Activated T-cell treated with anti-CD3 and anti-CD28 coated beads for 1 hour (primary cell): ENCODE data around the gene SEPTIN2.
"Not testable (repeated sequence)": the region's sequence is repeated elsewhere in the genome, so short reads cannot be mapped to it uniquely, and the experiment has no call there.

Experiments used
- DNase-seq: peaks from one replicate; pipeline ENCODE4 v3.0.0-alpha.2; 2020; ENCODE audit warnings: low read depth

SEPTIN2 gene

DNA sequence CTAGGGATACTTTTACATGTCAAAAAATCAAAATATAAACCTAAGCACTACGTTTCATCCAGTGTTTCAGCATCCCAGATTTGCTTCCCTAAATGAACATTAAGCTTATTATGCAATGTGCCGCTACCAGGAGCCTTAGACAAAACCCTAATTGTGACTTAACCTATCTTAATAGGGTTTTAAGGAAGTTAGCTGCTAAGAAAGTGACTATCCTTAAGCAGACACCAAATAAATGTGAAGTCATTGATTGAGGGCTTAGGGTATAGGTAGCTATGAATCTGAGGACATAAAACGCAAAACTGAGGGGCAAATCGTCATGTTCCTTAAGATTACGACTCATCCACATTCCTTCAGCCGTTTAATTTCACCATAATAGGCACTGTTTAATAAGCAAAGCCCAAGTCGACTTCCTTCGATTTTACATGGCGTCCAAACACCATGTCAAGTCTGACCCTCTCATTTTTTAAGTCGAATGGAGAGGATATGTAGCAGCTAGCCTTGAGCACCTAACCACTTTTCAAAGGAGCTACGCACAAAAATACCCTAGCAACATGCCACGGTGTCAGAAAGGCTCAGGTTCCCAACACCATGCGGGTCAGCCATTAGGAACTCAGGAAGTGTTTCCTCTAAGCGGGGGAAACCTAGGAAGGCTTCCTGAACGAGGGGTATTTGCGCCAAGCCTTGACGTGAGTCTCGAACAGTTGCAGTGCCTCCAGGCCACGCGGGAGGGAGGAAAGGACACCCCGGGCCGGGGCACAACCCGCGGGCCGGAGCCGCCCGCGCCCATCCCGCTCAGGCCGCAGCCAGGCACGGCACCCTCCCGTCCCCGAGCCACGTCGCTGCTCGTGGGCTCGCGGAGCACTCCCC, 1.3 kb upstream of the SEPTIN2 start:
- no peak for DNase-seq

- DNase-seq, result peak; percentile 100
Observed at GRCh38 chr2:241315093-241315878, 439 bp upstream of the SEPTIN2 start, which contains the start of gene HDLBP. HDLBP (minus strand) TSS chr2:241315672; CDS start chr2:241266869, 48,803 bp downstream.

DNA sequence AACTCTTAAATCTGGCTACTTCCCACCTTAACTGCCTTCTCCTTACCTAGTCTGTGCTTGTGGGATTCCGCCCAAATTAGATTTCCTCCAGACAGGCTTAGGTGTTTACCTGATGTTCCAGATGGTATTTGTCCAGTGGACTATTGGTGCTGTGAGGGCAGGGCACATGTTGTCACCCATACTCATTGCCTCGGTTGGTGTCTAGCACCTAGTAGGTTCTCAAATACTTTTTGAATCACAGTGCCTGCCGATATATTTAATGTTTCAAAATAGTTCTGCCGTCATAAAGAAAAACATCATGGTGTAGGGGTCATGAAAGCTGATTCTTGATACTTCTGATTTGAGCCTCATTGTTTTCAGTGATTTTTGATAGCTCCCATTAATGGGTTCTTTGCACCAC, 1.1 kb downstream of the SEPTIN2 start:
- DNase-seq, result no peak

DNA sequence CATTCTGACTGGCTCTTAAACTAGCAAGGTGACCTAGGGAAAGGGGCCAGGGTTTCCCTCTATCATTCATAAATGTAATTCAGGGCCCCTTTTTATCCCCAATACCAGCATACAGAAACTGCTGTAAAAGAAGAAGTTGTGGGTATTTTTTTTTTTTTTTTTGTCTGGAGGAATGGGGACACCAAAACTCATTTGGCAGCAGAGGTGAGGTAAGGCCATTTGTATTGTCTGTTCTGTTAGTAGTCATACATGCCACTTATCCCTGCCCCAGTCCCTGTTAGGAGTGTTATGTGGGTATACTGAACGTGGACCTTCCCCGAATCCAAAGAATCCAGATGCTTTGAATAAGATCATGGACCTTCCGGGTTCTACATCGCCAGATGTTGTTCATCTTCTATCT, 1.7 kb downstream of the SEPTIN2 start:
- no peak for DNase-seq

DNA sequence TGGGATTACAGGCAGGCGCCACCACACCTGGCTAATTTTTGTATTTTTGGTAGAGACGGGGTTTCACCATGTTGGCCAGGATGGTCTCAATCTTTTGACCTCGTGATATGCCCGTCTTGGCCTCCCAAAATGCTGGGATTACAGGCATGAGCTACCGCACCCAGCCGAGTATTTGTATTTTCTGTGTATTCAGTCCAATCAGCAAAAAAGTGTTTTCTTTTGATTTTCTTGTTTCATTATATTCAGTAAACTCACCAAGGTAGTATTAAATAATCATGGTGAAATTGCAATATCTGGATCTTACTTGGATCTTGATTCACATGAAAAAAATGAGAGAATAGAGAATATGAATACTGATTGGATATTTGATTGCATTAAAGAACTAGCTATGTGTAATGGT, 3.1 kb downstream of the SEPTIN2 start:
- not testable (repeated sequence) for DNase-seq

DNA sequence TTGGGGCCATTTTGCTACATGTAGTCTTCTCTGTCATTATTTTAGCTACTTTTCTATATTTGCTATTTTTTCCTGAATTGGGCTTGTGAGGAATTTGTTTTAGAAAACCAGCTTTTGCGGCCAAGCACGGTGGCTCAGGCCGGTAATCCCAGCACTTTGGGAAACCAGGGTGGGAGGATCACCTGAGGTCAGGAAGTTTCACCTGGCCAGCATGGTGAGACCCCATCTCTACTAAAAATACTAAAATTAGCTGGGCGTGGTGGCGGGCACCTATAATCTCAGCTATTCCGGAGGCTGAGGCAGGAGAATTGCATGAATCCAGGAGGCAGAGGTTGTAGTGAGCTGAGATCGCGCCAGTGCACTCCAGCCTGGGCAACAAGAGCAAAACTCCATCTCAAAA, 4.7 kb downstream of the SEPTIN2 start:
- DNase-seq, result no peak

DNA sequence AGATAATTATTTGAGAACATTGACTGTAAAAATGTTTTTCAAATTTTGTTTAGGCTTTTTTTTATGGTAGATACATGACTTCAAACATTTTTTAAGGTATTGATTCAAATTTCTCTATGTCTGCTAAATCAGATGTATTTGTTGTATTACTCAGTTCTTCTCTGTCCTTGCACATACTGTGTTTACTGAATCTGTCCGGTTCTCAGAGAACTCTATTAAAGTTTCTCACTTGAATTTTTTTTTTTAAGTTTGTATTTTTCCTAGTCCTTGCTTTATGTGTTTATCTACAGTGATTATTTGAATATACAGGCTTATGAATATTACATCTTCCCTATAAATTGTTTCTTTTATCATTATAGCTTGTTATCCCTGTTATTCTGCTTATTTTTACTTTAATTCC, 5.3 kb downstream of the SEPTIN2 start:
- no peak for DNase-seq

DNA sequence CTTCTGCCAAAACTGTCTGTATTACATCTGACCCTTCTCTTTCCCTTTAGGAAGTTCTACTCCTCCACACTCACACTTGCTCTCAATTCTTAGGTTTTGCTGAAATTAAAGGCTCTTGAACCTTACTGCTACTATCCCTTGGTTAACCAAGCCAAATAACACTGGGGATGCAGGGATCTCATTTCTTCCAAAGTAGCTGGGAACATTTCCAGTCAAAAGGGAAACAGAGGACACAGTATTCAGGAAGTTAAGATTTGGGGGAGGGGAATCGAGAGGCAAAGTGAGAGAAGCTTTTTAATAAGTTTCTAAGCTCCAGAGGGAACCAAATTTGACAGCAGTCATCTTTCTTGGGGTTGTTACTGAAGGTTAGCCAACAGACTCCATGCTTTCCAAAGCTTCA, 6.2 kb downstream of the SEPTIN2 start:
- DNase-seq, result no peak

DNA sequence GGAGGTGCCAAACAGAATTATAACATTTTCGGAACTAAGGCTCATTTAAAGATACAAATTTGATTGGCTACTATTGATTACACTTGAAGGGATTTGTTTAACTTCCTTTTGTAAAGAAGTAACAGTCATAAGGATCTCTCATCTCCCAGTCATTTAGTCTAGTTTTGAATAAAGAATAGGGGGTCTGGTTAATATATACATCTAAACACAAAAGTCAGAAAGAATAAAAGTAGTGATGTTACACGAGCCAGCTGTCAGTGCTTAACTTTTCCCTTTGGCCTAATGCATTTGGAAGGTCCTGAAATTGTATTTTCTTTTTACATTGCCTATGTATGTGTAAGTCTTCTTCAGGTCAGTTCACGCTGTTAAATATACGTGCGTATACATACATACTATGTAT, 8.1 kb downstream of the SEPTIN2 start:
- no peak for DNase-seq

GRCh38 chr2:241324775-241325174, 9.1 kb downstream of the SEPTIN2 start:
- DNase-seq, result no peak

DNA sequence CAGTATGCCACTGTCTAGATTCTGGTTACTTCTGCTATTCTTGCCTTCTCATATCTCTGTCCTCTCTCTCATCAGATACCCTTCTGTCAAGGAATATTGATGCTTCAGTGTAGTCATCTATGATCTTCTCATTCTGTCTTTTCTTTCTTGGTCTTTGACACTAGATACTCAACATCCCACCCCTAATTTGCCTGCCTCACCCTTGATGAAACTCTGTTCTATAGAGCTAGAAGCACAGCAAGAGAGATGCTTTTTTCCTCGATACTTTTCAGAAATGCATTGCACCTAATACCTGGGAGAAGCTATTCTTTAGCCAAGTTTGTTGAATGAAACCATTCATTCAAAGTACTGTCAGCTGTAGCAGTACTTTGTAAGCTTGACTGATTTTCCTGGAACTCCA, 9.5 kb downstream of the SEPTIN2 start:
- DNase-seq, result no peak

GRCh38 chr2:241329669-241330615, 14.2 kb downstream of the SEPTIN2 start:
- no peak for DNase-seq

DNA sequence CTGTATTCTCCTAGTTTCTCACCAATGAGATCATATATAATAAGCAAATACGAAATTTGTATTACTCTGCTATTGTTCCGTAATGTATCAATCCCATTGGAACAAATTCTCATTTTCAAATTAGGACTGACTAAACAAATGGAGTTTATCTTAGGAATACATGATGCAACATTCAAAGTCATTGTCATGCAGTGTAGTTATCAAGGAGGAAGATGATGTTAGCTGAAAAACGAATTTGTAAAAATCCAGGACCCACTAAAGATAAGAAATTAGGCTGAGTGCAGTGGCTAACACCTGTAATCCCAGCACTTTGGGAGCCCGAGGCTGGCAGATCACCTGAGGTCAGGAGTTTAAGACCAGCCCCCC, 14.9 kb downstream of the SEPTIN2 start:
- no peak for DNase-seq

DNA sequence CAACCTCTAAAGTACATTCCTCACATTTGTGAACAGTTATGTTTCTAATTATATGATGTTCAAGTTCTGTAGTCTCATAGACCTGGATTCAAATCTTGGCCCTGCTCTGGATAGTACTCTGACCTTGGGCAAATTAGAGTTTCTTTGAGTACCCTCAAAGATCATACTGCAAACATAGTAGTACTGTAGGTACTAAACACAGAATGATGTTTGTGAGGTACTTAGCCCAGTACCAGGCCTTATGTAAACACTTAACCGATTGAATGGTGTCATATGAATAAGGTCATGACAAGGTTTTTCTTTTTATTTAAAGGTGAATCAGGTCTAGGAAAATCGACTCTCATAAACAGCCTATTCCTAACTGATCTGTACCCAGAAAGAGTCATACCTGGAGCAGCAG, 19.1 kb downstream of the SEPTIN2 start:
- no peak for DNase-seq

GRCh38 chr2:241339839-241340630, 24.3 kb downstream of the SEPTIN2 start:
- DNase-seq, result no peak

GRCh38 chr2:241340631-241341163, 25.0 kb downstream of the SEPTIN2 start:
- no peak for DNase-seq

DNA sequence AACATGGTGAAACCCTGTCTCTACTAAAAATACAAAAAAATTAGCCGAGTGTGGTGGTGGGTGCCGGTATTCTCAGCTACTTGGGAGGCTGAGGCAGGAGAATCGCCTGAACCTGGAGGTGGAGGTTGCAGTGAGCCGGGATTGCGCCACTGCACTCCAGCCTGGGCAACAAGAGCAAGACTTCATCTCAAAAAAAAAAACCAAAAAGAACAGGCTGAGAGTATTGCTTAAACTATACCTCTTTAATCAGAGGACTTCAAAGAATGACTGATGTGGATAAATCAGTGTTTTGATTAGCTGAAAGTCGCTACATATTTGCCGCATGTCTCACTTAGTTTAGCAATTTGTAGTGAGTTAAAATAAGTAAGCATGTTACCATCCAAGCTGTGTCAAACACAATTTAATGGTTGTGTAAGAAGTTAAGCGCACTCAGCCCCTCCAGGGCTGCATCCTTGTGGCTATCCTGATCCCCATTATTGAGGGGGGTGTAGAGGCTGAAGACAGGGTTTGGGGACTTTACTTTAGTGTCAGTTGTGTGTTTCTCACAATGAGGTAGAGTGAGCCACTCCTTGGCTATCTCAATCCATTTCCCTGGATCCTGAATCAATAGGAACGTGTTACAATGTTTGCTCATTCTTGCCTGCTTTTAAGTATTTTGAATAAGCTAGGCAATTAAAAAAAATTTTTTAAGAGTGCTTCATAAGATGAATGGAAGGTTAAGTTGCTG, 29.4 kb downstream of the SEPTIN2 start:
- no peak for DNase-seq

DNA sequence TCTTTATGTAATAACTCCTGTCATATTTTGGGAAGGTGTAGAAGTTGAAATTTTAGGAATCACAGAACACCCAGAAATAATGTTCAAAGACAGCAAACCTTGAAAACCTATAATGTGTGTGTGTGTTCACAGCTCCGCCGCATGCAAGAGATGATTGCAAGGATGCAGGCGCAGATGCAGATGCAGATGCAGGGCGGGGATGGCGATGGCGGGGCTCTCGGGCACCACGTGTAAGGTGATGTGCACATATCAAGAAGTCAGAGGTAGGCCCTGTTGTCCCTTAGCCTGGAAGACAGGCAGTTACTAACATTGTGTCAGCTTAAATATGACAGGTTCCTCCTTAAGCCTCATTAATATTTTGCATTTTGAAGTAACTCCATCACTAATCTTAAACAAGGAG, 34.2 kb downstream of the SEPTIN2 start:
- no peak for DNase-seq

DNA sequence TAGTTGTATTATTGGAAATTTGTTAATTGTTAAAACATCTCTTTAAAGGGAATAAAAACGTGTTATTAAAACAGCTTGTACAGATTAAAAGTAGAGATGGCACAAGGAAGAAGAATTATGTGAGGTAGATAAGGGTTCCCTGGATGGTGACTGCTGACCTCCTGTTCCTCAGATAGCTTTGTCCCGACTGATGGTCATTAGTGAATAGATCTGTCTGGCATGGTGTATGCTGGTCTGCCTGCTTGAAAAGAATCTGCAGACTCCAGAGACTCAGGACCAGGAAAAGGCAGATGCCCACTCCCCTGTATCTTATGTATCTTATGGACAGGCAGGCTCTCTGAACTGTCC, 34.8 kb downstream of the SEPTIN2 start:
- DNase-seq, result no peak

DNA sequence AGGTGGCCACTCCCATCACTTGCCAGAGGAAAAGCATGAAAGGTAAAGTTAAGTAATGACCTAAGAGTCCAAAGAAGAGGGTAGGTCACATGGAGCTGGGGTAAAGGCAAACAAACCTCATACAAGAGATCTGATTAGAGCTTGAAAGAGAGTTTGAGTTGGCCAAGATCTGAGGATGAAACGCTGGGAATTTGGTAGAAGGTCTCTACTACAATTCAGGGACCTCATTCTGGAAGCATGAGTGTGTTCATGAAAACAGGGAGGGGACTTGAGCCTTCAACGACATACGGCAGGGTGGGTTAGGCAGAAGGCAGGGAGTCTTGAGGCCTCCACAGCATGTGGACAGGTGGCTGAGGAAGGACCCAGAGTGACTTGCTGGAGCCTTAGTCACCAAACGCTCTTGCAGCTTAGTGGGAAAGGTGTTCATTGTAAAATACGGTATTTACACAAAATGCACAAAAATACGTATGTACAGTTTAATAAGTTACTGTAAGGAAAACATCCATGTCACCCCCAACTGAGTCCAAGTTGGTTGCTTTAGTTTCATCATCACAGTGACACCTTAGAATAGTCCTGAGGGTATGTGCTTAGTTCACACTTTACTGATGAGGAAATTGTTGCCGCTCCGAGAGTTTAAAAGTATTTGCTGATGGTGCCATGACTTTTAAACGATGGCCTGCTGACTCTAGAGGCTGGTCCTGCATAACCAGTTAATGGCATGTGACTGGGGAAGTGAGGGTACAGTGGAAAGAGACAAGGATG, 35.3 kb downstream of the SEPTIN2 start:
- DNase-seq, result no peak
